Endodermal cell (in vitro differentiated cells): Measurements from ENCODE around the gene GRID2IP. TPM values are rescaled to one million over a fixed set of nuclear protein-coding genes. Genes with fewer than 3 reads are reported as not detected.
"Not testable (repeated sequence)": the region's sequence is repeated elsewhere in the genome, so short reads cannot be mapped to it uniquely, and the experiment has no call there.

Source experiments
- DNase-seq: peaks from one replicate; pipeline ENCODE4 v3.0.0-alpha.2; 2017
- H3K27ac ChIP-seq: 2 replicates; pipeline ENCODE4 v1.5.1; 2013; ENCODE audit warnings: mild to moderate bottlenecking, low read depth, low read length, moderate library complexity
- H3K27me3 ChIP-seq: 2 replicates; pipeline ENCODE4 v1.6.1; 2013; ENCODE audit warnings: mild to moderate bottlenecking, low read length, moderate library complexity; ENCODE audit not compliant: insufficient read depth, control insufficient read depth, poor library complexity, severe bottlenecking
- H3K36me3 ChIP-seq: 2 replicates; pipeline ENCODE4 v1.7.0; 2013; ENCODE audit warnings: mild to moderate bottlenecking, low read length, moderate library complexity; ENCODE audit not compliant: control insufficient read depth, insufficient read depth
- H3K4me1 ChIP-seq: one replicate; pipeline ENCODE4 v1.7.0; 2013; ENCODE audit warnings: low read length; ENCODE audit not compliant: control insufficient read depth, insufficient read depth
- H3K4me3 ChIP-seq: 2 replicates; pipeline ENCODE4 v1.5.1; 2013; ENCODE audit warnings: mild to moderate bottlenecking, low read length, moderate library complexity
- H3K9ac ChIP-seq: 2 replicates; pipeline ENCODE4 v1.6.1; 2013; ENCODE audit warnings: mild to moderate bottlenecking, low read length, moderate library complexity; ENCODE audit not compliant: poor library complexity, severe bottlenecking; ENCODE audit errors: extremely low read depth
- H3K9me3 ChIP-seq: 2 replicates; pipeline ENCODE4 v1.6.1; 2013; ENCODE audit warnings: mild to moderate bottlenecking, low read length, moderate library complexity; ENCODE audit not compliant: control insufficient read depth
- H3K27ac Mint-ChIP-seq: 2 replicates; pipeline ENCODE4 v1.8.0; 2020; ENCODE audit warnings: mixed read lengths
- H3K27me3 Mint-ChIP-seq: 2 replicates; pipeline ENCODE4 v1.8.0; 2021; ENCODE audit warnings: mild to moderate bottlenecking, mixed read lengths; ENCODE audit not compliant: insufficient read depth
- H3K36me3 Mint-ChIP-seq: 2 replicates; pipeline ENCODE4 v1.8.0; 2020; ENCODE audit warnings: low read depth, mixed read lengths
- H3K4me1 Mint-ChIP-seq: 2 replicates; pipeline ENCODE4 v1.8.0; 2020; ENCODE audit warnings: mixed read lengths
- H3K4me3 Mint-ChIP-seq: 2 replicates; pipeline ENCODE4 v1.8.0; 2020; ENCODE audit warnings: mild to moderate bottlenecking, moderate library complexity, mixed read lengths
- H3K9me3 Mint-ChIP-seq: 2 replicates; pipeline ENCODE4 v1.8.0; 2020; ENCODE audit warnings: mild to moderate bottlenecking, mixed read lengths
- CTCF ChIP-seq: fragments of 200-600 bp; sonication (generic); conservative IDR thresholded peaks from 2 replicates; pipeline ENCODE4 v1.5.0; 2021; ENCODE audit warnings: antibody characterized with exemption, mild to moderate bottlenecking
- WGBS, 2 experiments: methylation state at CpG; one replicate each; pipeline versions ENCODE4 v1.1.5 to v1.1.7; 2013; ENCODE audit warnings: missing lambda C conversion rate in 2 of 2, mixed read lengths in 1 of 2; ENCODE audit not compliant: insufficient coverage in 1 of 2, insufficient read length in 1 of 2; 5-methylcytosine and 5-hydroxymethylcytosine counted together
- total RNA-seq, 2 donors: library from RNA; stranded (reverse); fragmentation: NEBNext Ultra II Directional in 1 of 2; extraction: Animal tissue kit (Norgen Biotek cat#: 25700) in 1 of 2; gene quantifications; 2 replicates in 1 of 2; 3 replicates in 1 of 2; pipeline ENCODE4 v1.2.1, GENCODE V29; 2021

GRID2IP gene
- total RNA-seq, 2 donors from 2014 or later, result 2.4 to 4.9 TPM

DNA sequence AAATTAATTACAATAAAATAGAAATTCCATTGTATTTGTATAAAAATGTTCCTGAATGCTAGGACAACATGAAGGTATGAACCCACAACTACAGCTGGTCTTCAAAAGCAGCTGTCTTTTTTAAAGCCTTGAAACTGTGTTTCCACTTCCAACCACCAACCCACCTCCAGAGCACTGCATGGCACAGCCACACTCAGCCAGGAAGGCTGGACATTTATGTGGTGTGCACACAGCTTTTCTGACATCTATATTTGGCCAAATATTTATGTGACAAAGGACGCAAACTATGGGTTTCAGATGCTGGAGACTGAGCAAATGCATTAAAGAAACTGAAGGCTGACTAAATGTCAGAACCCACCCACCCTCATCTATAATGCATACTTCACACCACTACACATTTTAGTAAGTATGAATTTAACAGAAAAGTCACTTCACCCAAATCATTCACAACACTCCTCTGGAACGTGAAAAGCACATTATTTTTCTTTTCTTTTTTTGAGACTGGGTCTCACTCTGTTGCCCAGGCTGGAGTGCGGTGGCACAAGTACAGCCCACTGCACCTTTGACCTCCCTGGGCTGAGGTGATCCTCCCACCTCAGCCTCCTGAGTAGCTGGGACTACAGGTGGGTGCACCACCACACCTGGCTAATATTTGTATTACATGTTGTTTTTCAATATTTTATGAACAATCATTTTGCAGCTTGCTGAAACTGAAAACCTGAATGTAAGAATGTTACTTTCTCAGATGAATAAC is 75.7 kb downstream of the GRID2IP start:
- Histone ChIP-seq H3K4me3 (no peak overlapping the region), H3K27ac (no peak overlapping the region), H3K27me3 (no peaks in the 10 kb centered on the region), H3K4me1 (no peaks in the 10 kb centered on the region), H3K36me3 (peaks cover 53% of the 10 kb centered on the region), H3K9me3 (no peaks in the 10 kb centered on the region), H3K9ac (no peak overlapping the region)
- DNase-seq, result no peak
- Mint-ChIP-seq H3K36me3 (peaks cover 27% of the 10 kb centered on the region), H3K4me1 (peaks cover 7% of the 10 kb centered on the region), H3K27ac (no peak overlapping the region), H3K4me3 (no peak overlapping the region), H3K9me3 (no peaks in the 10 kb centered on the region), H3K27me3 (no peaks in the 10 kb centered on the region)
- 90 to 98% methylated on average over 2 to 3 of the region's 3 CpGs for WGBS, 2 experiments
- TF ChIP-seq CTCF, result no peak

- Histone ChIP-seq H3K4me3 (peak overlapping the region; percentile 8), H3K36me3 (peaks cover 90% of the 10 kb centered on the region), H3K27ac (no peak overlapping the region), H3K27me3 (no peaks in the 10 kb centered on the region), H3K9me3 (peaks cover 49% of the 10 kb centered on the region), H3K4me1 (no peaks in the 10 kb centered on the region), H3K9ac (no peak overlapping the region)
- Mint-ChIP-seq H3K4me1 (no peaks in the 10 kb centered on the region), H3K4me3 (no peak overlapping the region), H3K9me3 (peaks cover 45% of the 10 kb centered on the region), H3K36me3 (peaks cover 85% of the 10 kb centered on the region), H3K27ac (no peak overlapping the region), H3K27me3 (no peaks in the 10 kb centered on the region)
- no peak for DNase-seq
- 97 to 100% methylated on average over 3 to 8 of the region's 8 CpGs for WGBS, 2 experiments
- no peak for TF ChIP-seq CTCF
These were observed 85.4 kb downstream of the GRID2IP start for GRCh38 chr7:6465862-6466261.

- H3K27ac ChIP-seq, H3K4me1 ChIP-seq, H3K9ac ChIP-seq, DNase-seq, H3K4me3 ChIP-seq, H3K27me3 ChIP-seq, H3K4me3 Mint-ChIP-seq, H3K27me3 Mint-ChIP-seq, H3K27ac Mint-ChIP-seq, H3K4me1 Mint-ChIP-seq: not testable (repeated sequence)
- Mint-ChIP-seq H3K36me3 (peaks cover 68% of the 10 kb centered on the region), H3K9me3 (peaks cover 38% of the 10 kb centered on the region)
- Histone ChIP-seq H3K36me3 (peaks cover 79% of the 10 kb centered on the region), H3K9me3 (peaks cover 36% of the 10 kb centered on the region)
- 93 to 94% methylated on average over 2 to 5 of the region's 5 CpGs for WGBS, 2 experiments
These were observed 87.7 kb downstream of the GRID2IP start for GRCh38 chr7:6463609-6464008.
